SU-DHL-6 (cell line): ENCODE data around the gene SCYGR1.

Source experiments
- H2AFZ ChIP-seq: fragments of 200-600 bp; sonication (generic); 2 replicates; pipeline ENCODE4 v1.6.1; 2014; ENCODE audit warnings: low read depth, mild to moderate bottlenecking, moderate library complexity, mixed read lengths, antibody characterized with exemption, low read length; ENCODE audit not compliant: severe bottlenecking
- H3F3A ChIP-seq: fragments of 200-600 bp; shearing (Covaris generic); 2 replicates; pipeline ENCODE4 v1.6.0; 2016; ENCODE audit warnings: antibody characterized with exemption, mild to moderate bottlenecking; ENCODE audit not compliant: insufficient read depth
- H3K27ac ChIP-seq: fragments of 200-600 bp; sonication (generic); 2 replicates; pipeline ENCODE4 v1.5.1; 2016; ENCODE audit warnings: low read depth, mild to moderate bottlenecking, low read length, moderate library complexity, mixed read lengths
- H3K27me3 ChIP-seq: fragments of 200-600 bp; sonication (generic), shearing (Covaris generic); 2 replicates; pipeline ENCODE4 v1.6.0; 2014; ENCODE audit warnings: mild to moderate bottlenecking, low read length
- H3K36me3 ChIP-seq: fragments of 200-600 bp; sonication (generic); 2 replicates; pipeline ENCODE4 v1.6.1; 2014; ENCODE audit warnings: mild to moderate bottlenecking, low read length, mixed read lengths
- H3K4me2 ChIP-seq: fragments of 300-600, 200-600 bp; shearing (Covaris generic), sonication (generic); 2 replicates; pipeline ENCODE4 v1.6.0; 2014; ENCODE audit warnings: low read length, low read depth, mild to moderate bottlenecking; ENCODE audit not compliant: poor library complexity, severe bottlenecking
- H3K4me3 ChIP-seq: fragments of 200-600 bp; sonication (generic); 2 replicates; pipeline ENCODE4 v1.5.1; 2014; ENCODE audit warnings: antibody characterized with exemption, low read length, mild to moderate bottlenecking, mixed read lengths; ENCODE audit not compliant: insufficient read depth, poor library complexity, severe bottlenecking
- H3K79me2 ChIP-seq: fragments of 200-600 bp; sonication (generic); 2 replicates; pipeline ENCODE4 v1.6.1; 2014; ENCODE audit warnings: mild to moderate bottlenecking, low read length, moderate library complexity; ENCODE audit not compliant: insufficient read depth
- H3K9ac ChIP-seq: fragments of 200-600 bp; sonication (generic); 2 replicates; pipeline ENCODE4 v1.7.0; 2014; ENCODE audit warnings: mild to moderate bottlenecking, low read length
- H3K9me2 ChIP-seq: fragments of 200-600 bp; sonication (generic); replicated peaks from 2 replicates; pipeline ENCODE4 v1.6.1; 2014; ENCODE audit warnings: low read length; ENCODE audit not compliant: insufficient read depth
- H3K9me3 ChIP-seq: fragments of 200-600 bp; sonication (generic); 2 replicates; pipeline ENCODE4 v1.6.1; 2014; ENCODE audit warnings: low read length, mixed read lengths; ENCODE audit not compliant: insufficient read depth
- H4K20me1 ChIP-seq: fragments of 200-600 bp; sonication (generic); 2 replicates; pipeline ENCODE4 v1.6.1; 2014; ENCODE audit warnings: low read depth, mild to moderate bottlenecking, antibody characterized with exemption, low read length, moderate library complexity, mixed read lengths
- EZH2phosphoT487 ChIP-seq: fragments of 200-600 bp; sonication (generic), shearing (Covaris generic); conservative IDR thresholded peaks from 2 replicates; pipeline ENCODE4 v1.6.1; 2018; ENCODE audit warnings: mild to moderate bottlenecking, antibody characterized with exemption, low read length, moderate library complexity, mixed read lengths
- TF ChIP-seq, protein P1 (sequence below): fragments of 200-600 bp; sonication (generic); IDR thresholded peaks from one replicate; pipeline ENCODE4 v1.5.1; 2017; ENCODE audit warnings: antibody characterized with exemption, mild to moderate bottlenecking, low read length, moderate library complexity; ENCODE audit not compliant: insufficient read depth, poor library complexity, severe bottlenecking

Gene SCYGR1

DNA sequence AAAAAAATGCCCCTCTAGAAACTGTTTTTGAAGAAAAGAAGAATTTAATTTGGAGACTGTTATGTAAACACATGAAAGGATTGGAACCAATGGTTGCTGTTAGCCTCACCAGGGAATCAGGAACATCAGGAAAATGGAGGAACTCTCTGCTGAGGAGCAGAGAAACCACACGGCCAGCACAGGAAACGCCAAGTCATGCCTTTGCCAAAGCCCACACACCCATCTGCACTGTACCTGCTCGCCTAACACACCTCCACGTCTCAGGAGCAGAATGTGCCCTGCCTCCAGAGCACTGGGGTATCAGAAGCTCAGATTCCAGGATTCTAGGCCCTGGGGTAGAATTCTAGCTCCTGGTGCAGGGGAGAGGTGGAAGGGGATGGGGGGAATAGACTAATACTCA, 9.8 kb upstream of the SCYGR1 start:
- Histone ChIP-seq H3K9me3 (no peaks in the 10 kb centered on the region), H2AFZ (no peak overlapping the region), H3K79me2 (no peaks in the 10 kb centered on the region), H3K36me3 (no peaks in the 10 kb centered on the region), H3K27me3 (no peaks in the 10 kb centered on the region), H3F3A (no peaks in the 10 kb centered on the region), H3K9ac (no peak overlapping the region), H4K20me1 (no peaks in the 10 kb centered on the region), H3K27ac (no peak overlapping the region), H3K4me3 (no peak overlapping the region), H3K4me2 (no peak overlapping the region), H3K9me2 (no peaks in the 10 kb centered on the region)
- no peak for TF ChIP-seq EZH2phosphoT487
- TF ChIP-seq, protein P1, sequence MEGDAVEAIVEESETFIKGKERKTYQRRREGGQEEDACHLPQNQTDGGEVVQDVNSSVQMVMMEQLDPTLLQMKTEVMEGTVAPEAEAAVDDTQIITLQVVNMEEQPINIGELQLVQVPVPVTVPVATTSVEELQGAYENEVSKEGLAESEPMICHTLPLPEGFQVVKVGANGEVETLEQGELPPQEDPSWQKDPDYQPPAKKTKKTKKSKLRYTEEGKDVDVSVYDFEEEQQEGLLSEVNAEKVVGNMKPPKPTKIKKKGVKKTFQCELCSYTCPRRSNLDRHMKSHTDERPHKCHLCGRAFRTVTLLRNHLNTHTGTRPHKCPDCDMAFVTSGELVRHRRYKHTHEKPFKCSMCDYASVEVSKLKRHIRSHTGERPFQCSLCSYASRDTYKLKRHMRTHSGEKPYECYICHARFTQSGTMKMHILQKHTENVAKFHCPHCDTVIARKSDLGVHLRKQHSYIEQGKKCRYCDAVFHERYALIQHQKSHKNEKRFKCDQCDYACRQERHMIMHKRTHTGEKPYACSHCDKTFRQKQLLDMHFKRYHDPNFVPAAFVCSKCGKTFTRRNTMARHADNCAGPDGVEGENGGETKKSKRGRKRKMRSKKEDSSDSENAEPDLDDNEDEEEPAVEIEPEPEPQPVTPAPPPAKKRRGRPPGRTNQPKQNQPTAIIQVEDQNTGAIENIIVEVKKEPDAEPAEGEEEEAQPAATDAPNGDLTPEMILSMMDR, result no peak

DNA sequence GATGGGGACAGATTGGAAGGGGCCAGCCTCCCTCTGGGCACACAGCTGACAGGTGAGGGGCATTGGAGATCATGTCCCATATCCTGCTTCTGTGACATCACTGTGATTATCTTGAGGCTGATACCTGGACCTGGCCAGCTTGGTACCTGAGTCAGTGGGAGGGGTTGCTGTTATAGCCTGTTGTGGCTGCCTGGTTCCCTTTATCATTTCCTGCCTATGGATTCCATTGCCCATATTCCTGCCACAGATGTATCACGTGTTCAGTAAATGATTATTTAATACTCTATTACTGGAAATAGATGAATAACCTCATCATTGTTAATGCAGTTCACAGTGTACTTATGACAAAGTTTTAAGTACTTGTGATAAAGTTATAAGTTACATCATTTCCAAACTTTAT, 7.8 kb upstream of the SCYGR1 start:
- no peaks in the 10 kb centered on the region for H3K9me3 ChIP-seq
- no peaks in the 10 kb centered on the region for H3K36me3 ChIP-seq
- H3K27ac ChIP-seq, result no peak overlapping the region
- H3K27me3 ChIP-seq, result no peaks in the 10 kb centered on the region
- no peak overlapping the region for H3K4me3 ChIP-seq
- no peaks in the 10 kb centered on the region for H3K79me2 ChIP-seq
- no peak overlapping the region for H3K9ac ChIP-seq
- H4K20me1 ChIP-seq, result no peaks in the 10 kb centered on the region
- no peak overlapping the region for H2AFZ ChIP-seq
- H3K4me2 ChIP-seq, result no peak overlapping the region
- H3K9me2 ChIP-seq, result no peaks in the 10 kb centered on the region
- TF ChIP-seq, protein P1, result no peak
- no peak for TF ChIP-seq EZH2phosphoT487
- no peaks in the 10 kb centered on the region for H3F3A ChIP-seq

DNA sequence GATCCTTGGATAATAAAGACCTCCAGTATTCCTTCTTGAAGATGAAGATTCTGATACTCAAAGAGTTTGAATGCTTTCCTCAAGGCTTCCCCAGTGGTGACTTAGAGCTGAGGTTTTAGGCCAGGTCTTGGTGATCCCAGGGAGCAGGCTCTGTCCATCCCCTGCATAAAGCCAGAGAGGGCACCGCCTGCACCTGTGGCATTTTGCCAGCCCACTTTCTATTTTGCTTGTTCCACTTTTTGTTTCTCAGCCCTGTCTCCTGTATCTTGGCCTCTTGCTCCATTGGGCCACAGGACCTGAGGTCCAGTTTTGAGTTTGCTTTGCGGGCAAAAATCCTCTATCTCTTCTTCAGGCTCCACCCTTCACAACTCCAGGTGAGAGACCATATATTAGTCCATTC, 6.7 kb upstream of the SCYGR1 start:
- Histone ChIP-seq H3K4me2 (no peak overlapping the region), H3K27me3 (no peaks in the 10 kb centered on the region), H3K9me2 (no peaks in the 10 kb centered on the region), H3K9me3 (no peaks in the 10 kb centered on the region), H3K4me3 (no peak overlapping the region), H3K36me3 (no peaks in the 10 kb centered on the region), H3F3A (no peaks in the 10 kb centered on the region), H2AFZ (no peak overlapping the region), H3K27ac (no peak overlapping the region), H3K9ac (no peak overlapping the region), H4K20me1 (no peaks in the 10 kb centered on the region), H3K79me2 (no peaks in the 10 kb centered on the region)
- TF ChIP-seq, protein P1, result no peak
- no peak for TF ChIP-seq EZH2phosphoT487
